ENCODE data around the gene CACNA2D4.

- no peak for TF ChIP-seq CTCF (IDR thresholded peaks at IDR 0.05; ENCODE audit: low read depth, low read length)
- TF ChIP-seq EZH2phosphoT487 (IDR thresholded peaks at IDR 0.05; ENCODE audit: low read depth) = no peak
These were observed 87.2 kb downstream of the CACNA2D4 start for GRCh38 chr12:1830981-1831963.
